Fibroblast of lung (primary cell): ENCODE results near the gene EREG. TPM values are rescaled to one million over a fixed set of nuclear protein-coding genes. Genes with fewer than 3 reads are reported as not detected.

Source experiments
- DNase-seq, 2 donors: peaks; one replicate each; pipeline versions ENCODE4 v3.0.0 to v3.0.0-alpha.2; 2010; ENCODE audit warnings: low read depth in 2 of 2
- H2AFZ ChIP-seq: 2 replicates; pipeline ENCODE4 v1.5.1; 2012; ENCODE audit warnings: low read length, control low read depth, inconsistent platforms
- H3K27ac ChIP-seq: 2 replicates; pipeline ENCODE4 v1.5.1; 2011; ENCODE audit warnings: low read length, control low read depth; ENCODE audit not compliant: insufficient read depth
- H3K27me3 ChIP-seq: 2 replicates; pipeline ENCODE4 v1.5.1; 2011; ENCODE audit warnings: mild to moderate bottlenecking, low read length; ENCODE audit not compliant: control insufficient read depth, insufficient read depth
- H3K36me3 ChIP-seq: 2 replicates; pipeline ENCODE4 v1.5.1; 2011; ENCODE audit warnings: low read length; ENCODE audit not compliant: control insufficient read depth, insufficient read depth
- H3K4me1 ChIP-seq: 2 replicates; pipeline ENCODE4 v1.5.1; 2011; ENCODE audit warnings: low read length; ENCODE audit not compliant: control insufficient read depth, insufficient read depth; ENCODE audit errors: extremely low read depth
- H3K4me2 ChIP-seq: 2 replicates; pipeline ENCODE4 v1.5.1; 2011; ENCODE audit warnings: low read length, control low read depth; ENCODE audit not compliant: insufficient read depth; ENCODE audit errors: extremely low read depth
- H3K4me3 ChIP-seq, 4 experiments: fragments of 200-600 bp in 1 of 4; sonication (generic) in 1 of 4; replicated peaks in 1 of 4; 2 replicates each; pipeline ENCODE4 v1.5.1; 2011 to 2016; ENCODE audit warnings: low read length in 4 of 4, low read depth in 3 of 4, mild to moderate bottlenecking in 3 of 4, control low read depth in 2 of 4, inconsistent platforms in 1 of 4, mixed read lengths in 1 of 4; ENCODE audit not compliant: insufficient read depth in 1 of 4; ENCODE audit errors: control extremely low read depth in 1 of 4
- H3K79me2 ChIP-seq: 2 replicates; pipeline ENCODE4 v1.5.1; 2012; ENCODE audit warnings: mild to moderate bottlenecking, low read length, inconsistent platforms; ENCODE audit not compliant: control insufficient read depth, insufficient read depth
- H3K9ac ChIP-seq: 2 replicates; pipeline ENCODE4 v1.5.1; 2011; ENCODE audit warnings: mild to moderate bottlenecking, low read length, control low read depth; ENCODE audit not compliant: insufficient read depth
- H3K9me3 ChIP-seq: 2 replicates; pipeline ENCODE4 v1.5.1; 2012; ENCODE audit warnings: low read depth, low read length; ENCODE audit not compliant: control insufficient read depth, insufficient read depth
- H4K20me1 ChIP-seq: 2 replicates; pipeline ENCODE4 v1.5.1; 2011; ENCODE audit warnings: low read length; ENCODE audit not compliant: control insufficient read depth, insufficient read depth; ENCODE audit errors: extremely low read depth
- CTCF ChIP-seq, 2 donors: IDR thresholded peaks in 1 of 2; conservative IDR thresholded peaks in 1 of 2; 1 replicate in 1 of 2; 2 replicates in 1 of 2; pipeline ENCODE4 v1.5.1; 2011 to 2012; ENCODE audit warnings: low read length in 2 of 2, control low read depth in 1 of 2, inconsistent platforms in 1 of 2, low read depth in 1 of 2, mild to moderate bottlenecking in 1 of 2
- EZH2 ChIP-seq: IDR thresholded peaks from 2 replicates; pipeline ENCODE4 v1.5.1; 2012; ENCODE audit warnings: low read length, control low read depth, mild to moderate bottlenecking; ENCODE audit errors: missing control alignments
- polyA plus RNA-seq, 2 donors: library from polyadenylated mRNA; depleted of rRNA in 1 of 2; stranded (reverse) in 1 of 2; unstranded in 1 of 2; fragments of >200 nt; gene quantifications; 2 replicates each; pipeline ENCODE4 v1.2.1, GENCODE V29; 2011 to 2012; ENCODE audit warnings: missing spikeins in 1 of 2
- total RNA-seq: library from RNA; depleted of rRNA; stranded (reverse); fragments of >200 nt; gene quantifications from 2 replicates; pipeline ENCODE4 v1.2.1, GENCODE V29; 2014

Gene EREG
- total and polyA plus RNA-seq, 2 donors (not counting 1 experiment from before 2014, with no cell fraction given) = 0.41 to 9.9 TPM

DNA sequence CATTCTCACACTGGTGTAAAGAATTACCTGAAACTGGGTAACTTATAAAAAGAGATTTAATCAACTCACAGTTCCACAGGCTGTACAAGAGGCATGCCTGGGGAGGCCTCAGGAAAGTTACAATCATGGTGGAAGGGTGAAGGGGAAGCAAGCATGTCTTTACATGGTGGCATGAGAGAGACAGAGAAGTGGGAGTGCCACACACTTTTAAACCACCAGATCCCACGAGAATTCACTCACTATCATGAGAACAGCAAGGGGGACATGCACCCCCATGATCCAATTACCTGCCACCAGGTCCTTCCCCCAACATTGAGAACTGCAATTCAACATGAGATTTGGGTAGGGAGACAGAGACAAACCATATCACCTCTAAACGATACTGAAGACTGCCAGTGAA, 33.7 kb upstream of the EREG start:
- no peaks in the 10 kb centered on the region for H3K27me3 ChIP-seq
- H3K9me3 ChIP-seq = no peaks in the 10 kb centered on the region
- no peaks in the 10 kb centered on the region for H3K36me3 ChIP-seq
- no peak overlapping the region for H2AFZ ChIP-seq
- TF ChIP-seq CTCF (conservative IDR thresholded peaks at IDR 0.05 in 1 of 2, IDR thresholded peaks at IDR 0.05 in 1 of 2; ENCODE audit: low read depth in 1 of 2, low read length in 2 of 2) (no peak), EZH2 (no peak)
- H3K4me3 ChIP-seq = no peak overlapping the region
- H3K9ac ChIP-seq = no peak overlapping the region
- DNase-seq = no peak
- H3K79me2 ChIP-seq = no peaks in the 10 kb centered on the region
- H3K4me2 ChIP-seq = no peak overlapping the region
- H3K4me1 ChIP-seq = no peaks in the 10 kb centered on the region
- H4K20me1 ChIP-seq = no peaks in the 10 kb centered on the region
- no peak overlapping the region for H3K27ac ChIP-seq

- Histone ChIP-seq H3K4me3 (no peak overlapping the region), H4K20me1 (no peaks in the 10 kb centered on the region), H2AFZ (no peak overlapping the region), H3K27me3 (no peaks in the 10 kb centered on the region), H3K79me2 (no peaks in the 10 kb centered on the region), H3K27ac (no peak overlapping the region), H3K4me2 (no peak overlapping the region), H3K36me3 (no peaks in the 10 kb centered on the region), H3K9me3 (no peaks in the 10 kb centered on the region), H3K9ac (no peak overlapping the region), H3K4me1 (no peaks in the 10 kb centered on the region)
- TF ChIP-seq EZH2 = no peak
- no peak for TF ChIP-seq CTCF (conservative IDR thresholded peaks at IDR 0.05 in 1 of 2, IDR thresholded peaks at IDR 0.05 in 1 of 2; ENCODE audit: low read depth in 1 of 2, low read length in 2 of 2)
- no peak for DNase-seq
Observed at GRCh38 chr4:74331944-74332343, 33.0 kb upstream of the EREG start.

GRCh38 chr4:74334636-74335035, 30.3 kb upstream of the EREG start:
- H2AFZ ChIP-seq = no peak overlapping the region
- H4K20me1 ChIP-seq = no peaks in the 10 kb centered on the region
- no peaks in the 10 kb centered on the region for H3K27me3 ChIP-seq
- H3K36me3 ChIP-seq = no peaks in the 10 kb centered on the region
- H3K4me1 ChIP-seq = no peaks in the 10 kb centered on the region
- no peaks in the 10 kb centered on the region for H3K79me2 ChIP-seq
- H3K27ac ChIP-seq = no peak overlapping the region
- H3K9me3 ChIP-seq = no peaks in the 10 kb centered on the region
- no peak for DNase-seq
- TF ChIP-seq CTCF (conservative IDR thresholded peaks at IDR 0.05 in 1 of 2, IDR thresholded peaks at IDR 0.05 in 1 of 2; ENCODE audit: low read depth in 1 of 2, low read length in 2 of 2) = no peak
- no peak for TF ChIP-seq EZH2
- H3K4me2 ChIP-seq = no peak overlapping the region
- no peak overlapping the region for H3K9ac ChIP-seq
- no peak overlapping the region for H3K4me3 ChIP-seq
